B cell (primary cell): ENCODE measurements around the gene MCUB.

Experiments used
- CTCF ChIP-seq: fragments of 200-600 bp; IDR thresholded peaks from one replicate; pipeline ENCODE4 v1.8.0; 2022; ENCODE audit warnings: antibody characterized with exemption, mild to moderate bottlenecking
- EZH2 ChIP-seq: IDR thresholded peaks from 2 replicates; pipeline ENCODE4 v1.6.1; 2012; ENCODE audit warnings: borderline replicate concordance, low read depth, mild to moderate bottlenecking, moderate library complexity, low read length; ENCODE audit not compliant: insufficient read depth, poor library complexity, severe bottlenecking

- TF ChIP-seq CTCF: no peak
- TF ChIP-seq EZH2: no peak
Measured at GRCh38 chr4:109548655-109549054, 11.4 kb upstream of the MCUB start.
